HL-60 (cell line): ENCODE data around the gene CYP1A2.

Source experiments
- CTCF ChIP-seq: IDR thresholded peaks from one replicate; pipeline ENCODE4 v1.5.1; 2011; ENCODE audit warnings: low read length, control low read depth, inconsistent platforms; ENCODE audit not compliant: insufficient read depth
- POLR2AphosphoS5 ChIP-seq: IDR thresholded peaks from 2 replicates; pipeline ENCODE4 v1.6.1; 2012; ENCODE audit warnings: low read depth

GRCh38 chr15:74723187-74723586 lies 25.5 kb upstream of the CYP1A2 start:
- TF ChIP-seq CTCF, result no peak
- TF ChIP-seq POLR2AphosphoS5, result no peak
